ENCODE data around the gene ASB12.

The ASB12 gene

GRCh38 chrX:64186974-64187761 is 43.2 kb downstream of the ASB12 start:
- no peak for DNase-seq

GRCh38 chrX:64184396-64184795 is 46.0 kb downstream of the ASB12 start:
- DNase-seq, result no peak

- no peak for DNase-seq
Measured at GRCh38 chrX:64182208-64182607, 48.2 kb downstream of the ASB12 start.

- DNase-seq, result no peak
Measured at GRCh38 chrX:64176876-64177275, 53.5 kb downstream of the ASB12 start.
